CD14-positive monocyte (primary cell): Measurements from ENCODE around the gene COL4A2. TPM values are rescaled to one million over a fixed set of nuclear protein-coding genes. Genes with fewer than 3 reads are reported as not detected.
A peak's percentile ranks its signal among the peaks of the same experiment; 100 is the strongest.

ENCODE experiments used
- DNase-seq, 3 donors: peaks; one replicate each; pipeline ENCODE4 v3.0.0-alpha.2; 2011 to 2022
- H2AFZ ChIP-seq: 2 replicates; pipeline ENCODE4 v1.6.0; 2012; ENCODE audit warnings: mild to moderate bottlenecking, low read depth, low read length, inconsistent platforms; ENCODE audit not compliant: insufficient read depth, poor library complexity, severe bottlenecking
- H3K27ac ChIP-seq, 2 donors: 1 replicate in 1 of 2; 2 replicates in 1 of 2; pipeline ENCODE4 v1.5.1; 2012 to 2013; ENCODE audit warnings: low read length in 2 of 2, control low read depth in 1 of 2, inconsistent platforms in 1 of 2, low read depth in 1 of 2, mild to moderate bottlenecking in 1 of 2
- H3K27me3 ChIP-seq, 2 donors: one replicate each; pipeline versions ENCODE4 v1.6.0 to v1.6.1; 2011 to 2013; ENCODE audit warnings: low read length in 2 of 2; ENCODE audit not compliant: control insufficient read depth in 2 of 2, insufficient read depth in 2 of 2
- H3K36me3 ChIP-seq, 2 donors: replicated peaks in 1 of 2; 1 replicate in 1 of 2; 2 replicates in 1 of 2; pipeline versions ENCODE4 v1.5.1 to v1.6.1; 2012 to 2013; ENCODE audit warnings: low read length in 2 of 2, control low read depth in 1 of 2, inconsistent platforms in 1 of 2, mild to moderate bottlenecking in 1 of 2; ENCODE audit not compliant: insufficient read depth in 2 of 2, control insufficient read depth in 1 of 2
- H3K4me1 ChIP-seq, 2 donors: 1 replicate in 1 of 2; 2 replicates in 1 of 2; pipeline versions ENCODE4 v1.5.1 to v1.6.1; 2012 to 2013; ENCODE audit warnings: low read length in 2 of 2, control low read depth in 1 of 2, inconsistent platforms in 1 of 2, mild to moderate bottlenecking in 1 of 2, moderate library complexity in 1 of 2; ENCODE audit not compliant: insufficient read depth in 2 of 2, control insufficient read depth in 1 of 2
- H3K4me2 ChIP-seq: replicated peaks from 2 replicates; pipeline ENCODE3; 2012; ENCODE audit warnings: low read length, moderate library complexity, mild to moderate bottlenecking; ENCODE audit not compliant: poor library complexity, severe bottlenecking; ENCODE audit errors: extremely low read depth
- H3K4me3 ChIP-seq, 3 experiments: fragments of 200-600 bp in 1 of 3; sonication (generic) in 1 of 3; replicated peaks in 1 of 3; 1 replicate in 2 of 3; 2 replicates in 1 of 3; pipeline ENCODE4 v1.5.1; 2011 to 2013; ENCODE audit warnings: low read length in 3 of 3, mild to moderate bottlenecking in 3 of 3, control low read depth in 2 of 3, low read depth in 2 of 3, inconsistent platforms in 1 of 3, moderate library complexity in 1 of 3
- H3K79me2 ChIP-seq: 2 replicates; pipeline ENCODE4 v1.6.0; 2012; ENCODE audit warnings: mild to moderate bottlenecking, control low read depth, inconsistent platforms, low read length, moderate library complexity; ENCODE audit not compliant: insufficient read depth
- H3K9ac ChIP-seq: 2 replicates; pipeline ENCODE4 v1.6.0; 2017; ENCODE audit warnings: low read length, mild to moderate bottlenecking; ENCODE audit not compliant: insufficient read depth, poor library complexity, severe bottlenecking
- H3K9me3 ChIP-seq, 2 donors: replicated peaks in 1 of 2; 1 replicate in 1 of 2; 2 replicates in 1 of 2; pipeline versions ENCODE4 v1.5.1 to v1.6.1; 2012 to 2013; ENCODE audit warnings: low read length in 2 of 2, control low read depth in 1 of 2; ENCODE audit not compliant: control insufficient read depth in 1 of 2, insufficient read depth in 1 of 2
- H4K20me1 ChIP-seq: 2 replicates; pipeline ENCODE4 v1.6.0; 2012; ENCODE audit warnings: mild to moderate bottlenecking, low read length, control low read depth, moderate library complexity; ENCODE audit not compliant: insufficient read depth
- H3K27ac Mint-ChIP-seq, 7 donors: one replicate each; pipeline ENCODE4 v1.8.0; 2020; ENCODE audit warnings: mild to moderate bottlenecking in 7 of 7, mixed read lengths in 7 of 7, moderate library complexity in 6 of 7, inconsistent platforms in 2 of 7
- H3K27me3 Mint-ChIP-seq, 3 donors: one replicate each; pipeline ENCODE4 v1.8.0; 2021 to 2022; ENCODE audit warnings: low read depth in 3 of 3, mild to moderate bottlenecking in 3 of 3, mixed read lengths in 3 of 3, moderate library complexity in 3 of 3, inconsistent platforms in 1 of 3
- H3K36me3 Mint-ChIP-seq, 2 donors: one replicate each; pipeline ENCODE4 v1.8.0; 2020; ENCODE audit warnings: mixed read lengths in 2 of 2, inconsistent platforms in 1 of 2, mild to moderate bottlenecking in 1 of 2
- H3K4me1 Mint-ChIP-seq: one replicate; pipeline ENCODE4 v1.8.0; 2020; ENCODE audit warnings: mild to moderate bottlenecking, mixed read lengths
- H3K4me3 Mint-ChIP-seq, 2 donors: one replicate each; pipeline ENCODE4 v1.8.0; 2020; ENCODE audit warnings: mild to moderate bottlenecking in 2 of 2, mixed read lengths in 2 of 2, moderate library complexity in 1 of 2
- H3K9me3 Mint-ChIP-seq, 7 donors: one replicate each; pipeline ENCODE4 v1.8.0; 2020 to 2022; ENCODE audit warnings: mixed read lengths in 7 of 7, mild to moderate bottlenecking in 6 of 7, moderate library complexity in 6 of 7, inconsistent platforms in 2 of 7
- WGBS: methylation state at CpG from one replicate; pipeline ENCODE4 v1.1.5; 2013; ENCODE audit warnings: missing lambda C conversion rate; ENCODE audit not compliant: insufficient coverage; 5-methylcytosine and 5-hydroxymethylcytosine counted together
- intact Hi-C, 2 donors: fragments of 100-400 bp; cut with micrococcal nuclease; formaldehyde crosslinking; loops; one replicate each; pipeline versions ENCODE4 v1.15.0 to v1.15.1; 2023
- polyA plus RNA-seq, 3 donors: library from polyadenylated mRNA; depleted of rRNA in 1 of 3; unstranded in 2 of 3; stranded (reverse) in 1 of 3; fragments of 300-500 nt in 2 of 3; fragments of >200 nt in 1 of 3; fragmentation: Illumina TruSeq in 2 of 3; gene quantifications; 1 replicate in 2 of 3; 2 replicates in 1 of 3; pipeline ENCODE4 v1.2.3, GENCODE V29; 2012 to 2021
- TF ChIP-seq, protein P1 (sequence below): fragments of 200-600 bp; IDR thresholded peaks from one replicate; pipeline ENCODE4 v1.8.0; 2022; ENCODE audit warnings: antibody characterized with exemption, mild to moderate bottlenecking

COL4A2 gene
- polyA plus RNA-seq, 3 donors: not detected

DNA sequence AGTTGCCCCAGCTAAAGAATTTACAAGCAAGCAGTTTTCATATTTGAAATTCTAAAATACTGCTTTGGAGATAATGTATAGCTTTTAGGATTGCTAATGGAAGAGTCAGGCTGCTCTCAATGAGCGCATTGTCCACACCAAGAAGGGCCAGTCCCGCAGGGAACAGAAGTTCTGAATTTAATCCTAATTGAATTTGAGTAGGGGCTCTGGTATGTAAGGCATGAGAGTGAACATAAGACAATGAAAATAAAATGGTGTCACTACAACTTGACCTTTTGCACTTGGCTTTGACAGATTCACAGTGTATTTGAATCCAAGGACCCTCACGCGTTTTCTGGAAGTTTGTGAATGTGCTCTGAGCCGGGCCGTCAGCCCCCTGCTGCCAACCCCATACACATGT, 221.8 kb downstream of the COL4A2 start:
- H3K4me3 Mint-ChIP-seq: no peak overlapping the region
- WGBS: 88% methylated on average over 4 of the region's 6 CpGs
- TF ChIP-seq, protein P1, sequence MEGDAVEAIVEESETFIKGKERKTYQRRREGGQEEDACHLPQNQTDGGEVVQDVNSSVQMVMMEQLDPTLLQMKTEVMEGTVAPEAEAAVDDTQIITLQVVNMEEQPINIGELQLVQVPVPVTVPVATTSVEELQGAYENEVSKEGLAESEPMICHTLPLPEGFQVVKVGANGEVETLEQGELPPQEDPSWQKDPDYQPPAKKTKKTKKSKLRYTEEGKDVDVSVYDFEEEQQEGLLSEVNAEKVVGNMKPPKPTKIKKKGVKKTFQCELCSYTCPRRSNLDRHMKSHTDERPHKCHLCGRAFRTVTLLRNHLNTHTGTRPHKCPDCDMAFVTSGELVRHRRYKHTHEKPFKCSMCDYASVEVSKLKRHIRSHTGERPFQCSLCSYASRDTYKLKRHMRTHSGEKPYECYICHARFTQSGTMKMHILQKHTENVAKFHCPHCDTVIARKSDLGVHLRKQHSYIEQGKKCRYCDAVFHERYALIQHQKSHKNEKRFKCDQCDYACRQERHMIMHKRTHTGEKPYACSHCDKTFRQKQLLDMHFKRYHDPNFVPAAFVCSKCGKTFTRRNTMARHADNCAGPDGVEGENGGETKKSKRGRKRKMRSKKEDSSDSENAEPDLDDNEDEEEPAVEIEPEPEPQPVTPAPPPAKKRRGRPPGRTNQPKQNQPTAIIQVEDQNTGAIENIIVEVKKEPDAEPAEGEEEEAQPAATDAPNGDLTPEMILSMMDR: no peak

DNA sequence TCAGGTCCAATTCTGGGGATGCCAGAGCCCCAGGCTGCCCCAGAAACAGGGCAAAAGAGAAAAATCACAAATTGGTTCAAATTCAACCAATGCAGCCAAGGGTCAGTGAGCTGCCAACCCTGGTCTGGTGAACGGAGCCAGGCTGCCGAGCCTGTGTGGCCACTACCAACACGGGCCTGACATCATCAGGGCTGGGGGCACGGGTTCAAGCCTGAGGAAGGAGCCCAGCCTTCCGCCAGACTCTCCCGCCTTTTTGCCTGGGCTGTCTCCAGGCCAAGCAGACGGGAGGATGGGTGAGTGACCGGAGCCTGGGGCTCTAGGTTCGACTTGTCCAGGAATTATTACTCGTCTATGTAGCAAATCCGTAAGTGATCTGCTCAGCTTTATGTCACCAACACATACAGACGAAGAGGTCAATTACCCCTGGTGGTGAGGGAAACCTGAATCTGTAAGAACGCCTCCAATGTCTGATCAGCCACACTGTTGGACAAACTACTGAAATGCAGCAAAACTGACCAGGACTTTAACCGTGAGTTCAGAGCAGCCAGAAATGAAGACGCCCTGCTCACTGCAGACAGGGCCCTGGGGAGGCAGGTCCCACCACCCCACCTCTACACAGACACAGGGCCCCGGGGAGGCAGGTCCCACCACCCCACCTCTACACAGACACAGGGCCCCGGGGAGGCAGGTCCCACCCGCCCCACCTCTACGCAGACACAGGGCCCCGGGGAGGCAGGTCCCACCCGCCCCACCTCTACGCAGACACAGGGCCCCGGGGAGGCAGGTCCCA, 222.6 kb downstream of the COL4A2 start:
- no peak overlapping the region for H3K9ac ChIP-seq
- Mint-ChIP-seq H3K27me3 (peaks cover 0 to 3% (median 0%) of the 10 kb centered on the region in 3 donors), H3K27ac (peak overlapping the region; percentile 87 to 95 (median 92)), H3K9me3 (no peaks in the 10 kb centered on the region), H3K4me3 (no peak overlapping the region), H3K4me1 (peaks cover 90% of the 10 kb centered on the region), H3K36me3 (peaks cover 39 to 49% of the 10 kb centered on the region in 2 donors)
- peaks cover 86% of the 10 kb centered on the region for H3K79me2 ChIP-seq
- peaks cover 0 to 3% of the 10 kb centered on the region in 2 donors for H3K36me3 ChIP-seq
- TF ChIP-seq, protein P1: no peak
- 76% methylated on average over 7 of the region's 23 CpGs for WGBS
- H3K9me3 ChIP-seq: no peaks in the 10 kb centered on the region
- intact Hi-C loops: loop anchor here in 1 of 2 donors (10.0 kb wide), 1 partner anchor 185 kb away; the partner anchor contains the start of gene ING1
- H3K4me2 ChIP-seq: no peak overlapping the region
- H3K4me1 ChIP-seq: peaks cover 76 to 89% of the 10 kb centered on the region in 2 donors
- no peak overlapping the region for H2AFZ ChIP-seq
- H3K4me3 ChIP-seq: no peak overlapping the region
- no peaks in the 10 kb centered on the region for H3K27me3 ChIP-seq
- peaks cover 11% of the 10 kb centered on the region for H4K20me1 ChIP-seq
- H3K27ac ChIP-seq: peak overlapping the region; percentile 64 to 75
- no peak for DNase-seq

More for the DNA sequence above, 221.8 kb downstream of the COL4A2 start:
- Histone ChIP-seq H3K4me3 (peak overlapping the region in 1 of 3 experiments; percentile 35), H3K27me3 (no peaks in the 10 kb centered on the region), H3K79me2 (peaks cover 86% of the 10 kb centered on the region), H3K9me3 (no peaks in the 10 kb centered on the region), H4K20me1 (peaks cover 11% of the 10 kb centered on the region), H2AFZ (no peak overlapping the region), H3K36me3 (peaks cover 0 to 6% of the 10 kb centered on the region in 2 donors), H3K27ac (peak overlapping the region; percentile 64 to 75), H3K4me1 (peaks cover 76 to 89% of the 10 kb centered on the region in 2 donors), H3K4me2 (peak overlapping the region; percentile 41), H3K9ac (no peak overlapping the region)
- peaks cover 0 to 5% (median 0%) of the 10 kb centered on the region in 3 donors for H3K27me3 Mint-ChIP-seq
- intact Hi-C loops: loop anchor here in 1 of 2 donors (10.0 kb wide), 1 partner anchor 186 kb away; the partner anchor contains the start of gene ING1
- H3K27ac Mint-ChIP-seq: peak overlapping the region; percentile 87 to 95 (median 92)
- DNase-seq: no peak
- peaks cover 42 to 44% of the 10 kb centered on the region in 2 donors for H3K36me3 Mint-ChIP-seq
- no peaks in the 10 kb centered on the region for H3K9me3 Mint-ChIP-seq
- H3K4me1 Mint-ChIP-seq: peaks cover 90% of the 10 kb centered on the region
